Activated CD4-positive, CD25-positive, alpha-beta regulatory T cell treated with anti-CD3 and anti-CD28 coated beads, Interleukin-2, amount 50 U/mL, for 16 hours (primary cell): ENCODE results near the gene CHCHD4.

ENCODE experiments used
- DNase-seq: peaks from one replicate; pipeline ENCODE4 v3.0.0-alpha.2; 2020; ENCODE audit warnings: low read depth, low spot score

CHCHD4 gene

GRCh38 chr3:14124615-14125192, at the start of gene CHCHD4, which contains the start of gene TMEM43:
Gene CHCHD4 (minus strand): TSS chr3:14124870. CDS start chr3:14124676, 194 bp downstream.
Gene TMEM43 (plus strand): TSS chr3:14125052. CDS start chr3:14125194, 142 bp downstream.
- peak; percentile 97 for DNase-seq

GRCh38 chr3:14172496-14172895, 47.8 kb upstream of the CHCHD4 start:
- DNase-seq: no peak

- no peak for DNase-seq
Measured at GRCh38 chr3:14170531-14171159, 46.0 kb upstream of the CHCHD4 start.

GRCh38 chr3:14169871-14170270, 45.2 kb upstream of the CHCHD4 start:
- DNase-seq: no peak

GRCh38 chr3:14169435-14169834, 44.8 kb upstream of the CHCHD4 start:
- DNase-seq: no peak

- DNase-seq: no peak
Measured at GRCh38 chr3:14166877-14167603, 42.4 kb upstream of the CHCHD4 start.

- no peak for DNase-seq
Measured at GRCh38 chr3:14162178-14162577, 37.5 kb upstream of the CHCHD4 start.

GRCh38 chr3:14161282-14161681, 36.6 kb upstream of the CHCHD4 start:
- DNase-seq: no peak

GRCh38 chr3:14159426-14159825, 34.8 kb upstream of the CHCHD4 start:
- no peak for DNase-seq

GRCh38 chr3:14158370-14158769, 33.7 kb upstream of the CHCHD4 start:
- no peak for DNase-seq

GRCh38 chr3:14157951-14158350, 33.3 kb upstream of the CHCHD4 start:
- no peak for DNase-seq

GRCh38 chr3:14156843-14157561, 32.3 kb upstream of the CHCHD4 start:
- no peak for DNase-seq

GRCh38 chr3:14156201-14156600, 31.5 kb upstream of the CHCHD4 start:
- DNase-seq: no peak

GRCh38 chr3:14154895-14155440, 30.3 kb upstream of the CHCHD4 start:
- no peak for DNase-seq

GRCh38 chr3:14154276-14154675, 29.6 kb upstream of the CHCHD4 start:
- no peak for DNase-seq

GRCh38 chr3:14153663-14154062, 29.0 kb upstream of the CHCHD4 start:
- no peak for DNase-seq

GRCh38 chr3:14152963-14153355, 28.3 kb upstream of the CHCHD4 start:
- DNase-seq: no peak

- DNase-seq: no peak
Measured at GRCh38 chr3:14152233-14152962, 27.7 kb upstream of the CHCHD4 start.

GRCh38 chr3:14151471-14152083, 26.9 kb upstream of the CHCHD4 start:
- no peak for DNase-seq

GRCh38 chr3:14150491-14151230, 26.0 kb upstream of the CHCHD4 start:
- no peak for DNase-seq
